ENCODE measurements around the gene SETD7.

GRCh38 chr4:139483000-139483399, 73.0 kb downstream of the SETD7 start:
- TF ChIP-seq POLR2A (IDR thresholded peaks at IDR 0.05), result no peak
- no peak for TF ChIP-seq CTCF (IDR thresholded peaks at IDR 0.05)

Data from vagina (tissue), 2 donors.